Upper lobe of left lung (tissue), 4 donors: ENCODE data around the gene FOXO3.

Source experiments
- EP300 ChIP-seq, 4 donors: sonication (generic); formaldehyde crosslinking; IDR thresholded peaks; one replicate each; pipeline ENCODE4 v1.5.1; 2017; ENCODE audit warnings: antibody characterized with exemption in 4 of 4, control low read depth in 2 of 4
- POLR2AphosphoS5 ChIP-seq, 2 donors: sonication (generic); formaldehyde crosslinking; IDR thresholded peaks; one replicate each; pipeline ENCODE4 v1.5.1; 2017; ENCODE audit warnings: antibody characterized with exemption in 2 of 2
- TF ChIP-seq, protein P1 (sequence below), 6 experiments: fragments of 450-650 bp in 4 of 6; fragments of 200-600 bp in 2 of 6; sonication (generic) in 2 of 6; IDR thresholded peaks; one replicate each; pipeline ENCODE4 v1.5.1; 2016 to 2019; ENCODE audit warnings: antibody characterized with exemption in 6 of 6

DNA sequence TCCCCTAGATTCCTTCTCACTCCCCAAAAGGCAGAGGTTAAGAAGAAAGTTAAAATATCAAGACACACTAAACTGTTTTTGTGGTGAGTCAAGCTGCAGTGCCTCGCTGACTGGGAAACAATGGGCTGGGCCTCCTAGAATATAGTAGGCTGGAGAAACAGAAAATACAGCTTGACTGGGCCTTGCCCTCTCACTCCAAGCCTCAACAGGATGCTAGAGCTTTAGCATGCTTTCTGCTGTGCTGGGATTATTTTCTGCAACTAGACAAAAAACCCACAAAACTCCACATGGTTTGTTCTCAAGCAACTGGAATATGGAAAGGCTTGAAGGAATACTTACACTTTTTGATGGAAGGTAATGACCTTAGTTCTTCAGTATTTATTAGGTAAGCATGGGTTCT is 27.9 kb downstream of the FOXO3 start:
- TF ChIP-seq POLR2AphosphoS5 (IDR thresholded peaks at IDR 0.05) (no peak), EP300 (IDR thresholded peaks at IDR 0.05) (no peak)
- TF ChIP-seq, protein P1, sequence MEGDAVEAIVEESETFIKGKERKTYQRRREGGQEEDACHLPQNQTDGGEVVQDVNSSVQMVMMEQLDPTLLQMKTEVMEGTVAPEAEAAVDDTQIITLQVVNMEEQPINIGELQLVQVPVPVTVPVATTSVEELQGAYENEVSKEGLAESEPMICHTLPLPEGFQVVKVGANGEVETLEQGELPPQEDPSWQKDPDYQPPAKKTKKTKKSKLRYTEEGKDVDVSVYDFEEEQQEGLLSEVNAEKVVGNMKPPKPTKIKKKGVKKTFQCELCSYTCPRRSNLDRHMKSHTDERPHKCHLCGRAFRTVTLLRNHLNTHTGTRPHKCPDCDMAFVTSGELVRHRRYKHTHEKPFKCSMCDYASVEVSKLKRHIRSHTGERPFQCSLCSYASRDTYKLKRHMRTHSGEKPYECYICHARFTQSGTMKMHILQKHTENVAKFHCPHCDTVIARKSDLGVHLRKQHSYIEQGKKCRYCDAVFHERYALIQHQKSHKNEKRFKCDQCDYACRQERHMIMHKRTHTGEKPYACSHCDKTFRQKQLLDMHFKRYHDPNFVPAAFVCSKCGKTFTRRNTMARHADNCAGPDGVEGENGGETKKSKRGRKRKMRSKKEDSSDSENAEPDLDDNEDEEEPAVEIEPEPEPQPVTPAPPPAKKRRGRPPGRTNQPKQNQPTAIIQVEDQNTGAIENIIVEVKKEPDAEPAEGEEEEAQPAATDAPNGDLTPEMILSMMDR (IDR thresholded peaks at IDR 0.05), result no peak
